A673 (cell line): Measurements from ENCODE around the gene TFCP2. TPM values are rescaled to one million over a fixed set of nuclear protein-coding genes. Genes with fewer than 3 reads are reported as not detected.

Experiments used
- BruUV-seq: library from RNA; stranded (reverse); fragments of 400-500 nt; replicated peaks from 2 replicates; lab custom pipeline; 2021; lab: Mats Ljungman, UMichigan
- CTCF ChIA-PET: fragments of 300-600 bp; sonication (Branson Sonifier 250); formaldehyde crosslinking; loops from one replicate; lab custom pipeline; 2022; ENCODE audit warnings: antibody characterized with exemption; lab: Charles Lee
- POLR2A ChIA-PET: fragments of 300-600 bp; sonication (Branson Sonifier 250); formaldehyde crosslinking; loops from one replicate; lab custom pipeline; 2022; ENCODE audit warnings: antibody characterized with exemption; ENCODE audit not compliant: low non-redundant PET; lab: Charles Lee
- DNase-seq: peaks from one replicate; pipeline ENCODE4 v3.0.0-alpha.2; 2015; ENCODE audit warnings: low spot score
- H3K27ac ChIP-seq: fragments of 200-600 bp; sonication (generic); 2 replicates; pipeline ENCODE4 v1.5.1; 2016; ENCODE audit warnings: mixed run types, low read depth, mild to moderate bottlenecking, mixed read lengths, antibody characterized with exemption, low read length; ENCODE audit not compliant: poor library complexity, severe bottlenecking
- H3K27me3 ChIP-seq: fragments of 200-600 bp; sonication (generic); replicated peaks from 2 replicates; pipeline ENCODE4 v1.6.1; 2017; ENCODE audit warnings: mixed run types, low read depth, mild to moderate bottlenecking, mixed read lengths, antibody characterized with exemption, low read length; ENCODE audit not compliant: insufficient read depth, poor library complexity
- H3K36me3 ChIP-seq: fragments of 200-600 bp; sonication (generic); 2 replicates; pipeline ENCODE4 v1.6.1; 2016; ENCODE audit warnings: mixed run types, mild to moderate bottlenecking, mixed read lengths, antibody characterized with exemption, low read length; ENCODE audit not compliant: insufficient read depth, poor library complexity, severe bottlenecking
- H3K4me1 ChIP-seq: fragments of 200-600 bp; sonication (generic); 2 replicates; pipeline ENCODE4 v1.6.1; 2017; ENCODE audit warnings: mixed run types, mild to moderate bottlenecking, mixed read lengths, antibody characterized with exemption, low read length; ENCODE audit not compliant: insufficient read depth, poor library complexity, severe bottlenecking
- H3K4me3 ChIP-seq: fragments of 200-600 bp; sonication (generic); 2 replicates; pipeline ENCODE4 v1.5.1; 2016; ENCODE audit warnings: low read depth, mixed run types, mild to moderate bottlenecking, mixed read lengths, low read length; ENCODE audit not compliant: poor library complexity, severe bottlenecking
- H3K9me3 ChIP-seq: fragments of 200-600 bp; sonication (generic); 2 replicates; pipeline ENCODE4 v1.6.1; 2016; ENCODE audit warnings: mixed run types, low read depth, mild to moderate bottlenecking, mixed read lengths, antibody characterized with exemption, low read length; ENCODE audit not compliant: poor library complexity, severe bottlenecking
- EZH2 ChIP-seq: fragments of 200-600 bp; sonication (generic); IDR thresholded peaks from 2 replicates; pipeline ENCODE4 v1.6.1; 2017; ENCODE audit warnings: borderline replicate concordance, low read depth, mild to moderate bottlenecking, mixed read lengths, antibody characterized with exemption, low read length; ENCODE audit not compliant: poor library complexity, severe bottlenecking
- intact Hi-C: fragments of 100-400 bp; cut with micrococcal nuclease; formaldehyde crosslinking; loops from one replicate; pipeline ENCODE4 v1.10.0; 2022; ENCODE audit not compliant: unreplicated experiment
- total RNA-seq: library from RNA; stranded (reverse); gene quantifications from 2 replicates; pipeline ENCODE4 v1.2.3, GENCODE V29; 2021
- TF ChIP-seq, protein P1 (sequence below): fragments of 300-800, 200-600 bp; sonication (generic); conservative IDR thresholded peaks from 2 replicates; pipeline ENCODE4 v1.5.1; 2017; ENCODE audit warnings: low read depth, mild to moderate bottlenecking, antibody characterized with exemption, low read length, moderate library complexity, mixed read lengths

TFCP2 gene
- total RNA-seq, 1 experiment from 2014 or later: 46.1 TPM

DNA sequence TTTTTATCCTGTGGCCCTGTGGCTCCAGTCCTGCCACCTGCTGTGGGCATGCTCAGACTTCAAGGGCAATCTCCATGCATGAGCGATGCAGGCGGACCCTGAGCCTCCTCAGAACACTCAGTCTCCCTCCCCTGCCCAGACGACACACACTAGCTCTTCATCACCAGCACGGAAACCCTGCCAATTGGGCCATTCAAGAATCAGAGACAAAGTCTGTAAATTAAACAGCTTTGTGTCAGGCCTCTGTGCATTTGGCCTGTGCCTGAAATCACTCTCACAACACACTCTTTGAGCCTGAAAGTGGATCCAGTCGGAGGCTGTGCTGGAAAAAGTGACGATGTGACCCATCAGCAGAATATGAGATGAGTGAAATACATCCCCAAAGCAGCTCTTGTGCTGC lies 32.4 kb upstream of the TFCP2 start:
- no peaks in the 10 kb centered on the region for H3K36me3 ChIP-seq
- H3K4me1 ChIP-seq: no peaks in the 10 kb centered on the region
- TF ChIP-seq, protein P1, sequence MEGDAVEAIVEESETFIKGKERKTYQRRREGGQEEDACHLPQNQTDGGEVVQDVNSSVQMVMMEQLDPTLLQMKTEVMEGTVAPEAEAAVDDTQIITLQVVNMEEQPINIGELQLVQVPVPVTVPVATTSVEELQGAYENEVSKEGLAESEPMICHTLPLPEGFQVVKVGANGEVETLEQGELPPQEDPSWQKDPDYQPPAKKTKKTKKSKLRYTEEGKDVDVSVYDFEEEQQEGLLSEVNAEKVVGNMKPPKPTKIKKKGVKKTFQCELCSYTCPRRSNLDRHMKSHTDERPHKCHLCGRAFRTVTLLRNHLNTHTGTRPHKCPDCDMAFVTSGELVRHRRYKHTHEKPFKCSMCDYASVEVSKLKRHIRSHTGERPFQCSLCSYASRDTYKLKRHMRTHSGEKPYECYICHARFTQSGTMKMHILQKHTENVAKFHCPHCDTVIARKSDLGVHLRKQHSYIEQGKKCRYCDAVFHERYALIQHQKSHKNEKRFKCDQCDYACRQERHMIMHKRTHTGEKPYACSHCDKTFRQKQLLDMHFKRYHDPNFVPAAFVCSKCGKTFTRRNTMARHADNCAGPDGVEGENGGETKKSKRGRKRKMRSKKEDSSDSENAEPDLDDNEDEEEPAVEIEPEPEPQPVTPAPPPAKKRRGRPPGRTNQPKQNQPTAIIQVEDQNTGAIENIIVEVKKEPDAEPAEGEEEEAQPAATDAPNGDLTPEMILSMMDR: no peak
- TF ChIP-seq EZH2: no peak
- intact Hi-C loops: no loop called here
- no peak overlapping the region for H3K4me3 ChIP-seq
- H3K27me3 ChIP-seq: no peaks in the 10 kb centered on the region
- no peak for DNase-seq
- CTCF ChIA-PET: no interaction called here
- no peak overlapping the region for H3K27ac ChIP-seq
- BruUV-seq: no TSS peak
- POLR2A ChIA-PET: no interaction called here
- no peaks in the 10 kb centered on the region for H3K9me3 ChIP-seq

DNA sequence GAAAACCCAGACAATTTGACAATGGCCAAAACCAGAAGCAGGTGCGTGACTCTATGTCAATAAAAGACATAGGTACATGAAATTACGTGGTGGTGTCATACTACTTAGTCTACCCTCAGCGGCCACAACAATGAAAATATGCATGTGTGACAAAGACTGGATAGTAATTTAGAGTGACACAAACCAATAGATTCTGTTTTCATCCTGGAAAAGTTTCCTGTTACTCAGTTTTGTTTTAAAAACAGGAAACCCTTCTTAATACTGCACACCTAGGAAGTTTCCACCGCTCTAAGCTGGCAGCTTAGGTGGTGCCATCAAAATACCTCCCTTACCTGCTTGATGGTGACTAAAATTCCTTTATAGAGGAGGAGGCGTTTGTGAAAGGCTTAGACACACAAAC lies 29.8 kb upstream of the TFCP2 start:
- H3K27me3 ChIP-seq: no peaks in the 10 kb centered on the region
- H3K36me3 ChIP-seq: no peaks in the 10 kb centered on the region
- intact Hi-C loops: no loop called here
- TF ChIP-seq EZH2: no peak
- TF ChIP-seq, protein P1: no peak
- H3K9me3 ChIP-seq: no peaks in the 10 kb centered on the region
- H3K27ac ChIP-seq: no peak overlapping the region
- DNase-seq: no peak
- BruUV-seq: no TSS peak
- no peak overlapping the region for H3K4me3 ChIP-seq
- CTCF ChIA-PET: no interaction called here
- POLR2A ChIA-PET: no interaction called here
- H3K4me1 ChIP-seq: no peaks in the 10 kb centered on the region

DNA sequence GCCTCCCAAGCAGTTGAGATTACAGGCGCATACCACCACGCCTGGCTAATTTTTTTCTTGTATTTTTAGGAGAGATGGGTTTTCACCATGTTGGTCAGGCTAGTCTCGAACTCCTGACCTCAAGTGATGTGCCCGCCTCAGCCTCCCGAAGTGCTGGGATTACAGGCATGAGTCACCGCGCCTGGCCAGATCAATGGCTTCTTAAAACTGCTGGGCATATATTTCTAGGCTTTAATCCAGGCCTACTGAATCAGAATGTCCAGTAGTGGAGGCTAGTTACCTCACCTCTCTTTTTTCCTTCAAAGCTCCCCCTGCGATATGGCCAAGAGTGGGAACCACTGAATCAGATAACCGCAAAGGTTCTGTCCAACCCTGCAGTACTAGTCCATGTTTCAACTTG lies 27.9 kb upstream of the TFCP2 start:
- Histone ChIP-seq H3K9me3 (no peaks in the 10 kb centered on the region), H3K27me3 (no peaks in the 10 kb centered on the region), H3K36me3 (no peaks in the 10 kb centered on the region), H3K4me1 (no peaks in the 10 kb centered on the region), H3K27ac (no peak overlapping the region), H3K4me3 (no peak overlapping the region)
- ChIA-PET POLR2A (interaction anchor here (0.6 kb wide), 1 partner anchor 12 kb away, joined by 10 read pairs; no protein-coding TSS in a partner anchor), CTCF (no interaction called here)
- intact Hi-C loops: no loop called here
- no peak for DNase-seq
- TF ChIP-seq, protein P1: no peak
- no peak for TF ChIP-seq EZH2
- BruUV-seq: no TSS peak
